GM23248 (cell line): ENCODE results near the gene PMPCA. TPM values are rescaled to one million over a fixed set of nuclear protein-coding genes. Genes with fewer than 3 reads are reported as not detected.

Source experiments
- DNase-seq: peaks from one replicate; pipeline ENCODE4 v3.0.0-alpha.2; 2015
- H2AFZ ChIP-seq: fragments of 200-600 bp; sonication (generic); 2 replicates; pipeline ENCODE4 v1.6.1; 2016; ENCODE audit warnings: antibody characterized with exemption
- H3F3A ChIP-seq: fragments of 200-600 bp; sonication (generic); 2 replicates; pipeline ENCODE4 v1.6.1; 2016; ENCODE audit warnings: mild to moderate bottlenecking, antibody characterized with exemption, mixed run types; ENCODE audit not compliant: insufficient read depth
- H3K27ac ChIP-seq: fragments of 200-600 bp; sonication (generic); 2 replicates; pipeline ENCODE4 v1.5.1; 2016; ENCODE audit warnings: mild to moderate bottlenecking
- H3K27me3 ChIP-seq: fragments of 200-600 bp; sonication (generic); replicated peaks from 2 replicates; pipeline ENCODE4 v1.6.1; 2016; ENCODE audit warnings: mild to moderate bottlenecking; ENCODE audit not compliant: insufficient read depth
- H3K36me3 ChIP-seq: fragments of 200-600 bp; sonication (generic); 2 replicates; pipeline ENCODE4 v1.6.1; 2016; ENCODE audit warnings: low read depth, mild to moderate bottlenecking
- H3K4me1 ChIP-seq: fragments of 200-600 bp; sonication (generic); 2 replicates; pipeline ENCODE4 v1.6.1; 2016; ENCODE audit warnings: mild to moderate bottlenecking; ENCODE audit not compliant: insufficient read depth
- H3K4me2 ChIP-seq: fragments of 200-600 bp; sonication (generic); one replicate; pipeline ENCODE4 v1.6.1; 2016; ENCODE audit warnings: mild to moderate bottlenecking; ENCODE audit not compliant: unreplicated experiment
- H3K4me3 ChIP-seq: fragments of 200-600 bp; sonication (generic); 2 replicates; pipeline ENCODE4 v1.5.1; 2016; ENCODE audit warnings: mild to moderate bottlenecking
- H3K79me2 ChIP-seq: fragments of 200-600 bp; sonication (generic); 2 replicates; pipeline ENCODE4 v1.6.1; 2016; ENCODE audit warnings: mild to moderate bottlenecking; ENCODE audit not compliant: insufficient read depth
- H3K9ac ChIP-seq: fragments of 200-600 bp; sonication (generic); 2 replicates; pipeline ENCODE4 v1.6.1; 2016; ENCODE audit warnings: mild to moderate bottlenecking
- H3K9me2 ChIP-seq: fragments of 200-600 bp; sonication (generic); 2 replicates; pipeline ENCODE4 v1.6.1; 2016; ENCODE audit warnings: mixed run types, mild to moderate bottlenecking, moderate library complexity; ENCODE audit not compliant: insufficient read depth
- H3K9me3 ChIP-seq: fragments of 200-600 bp; sonication (generic); one replicate; pipeline ENCODE4 v1.6.1; 2017; ENCODE audit warnings: low read depth
- H4K20me1 ChIP-seq: fragments of 200-600 bp; sonication (generic); 2 replicates; pipeline ENCODE4 v1.6.0; 2016; ENCODE audit not compliant: insufficient read depth
- EZH2 ChIP-seq: fragments of 200-600 bp; sonication (generic); IDR thresholded peaks from 2 replicates; pipeline ENCODE4 v1.6.1; 2018; ENCODE audit warnings: antibody characterized with exemption, mild to moderate bottlenecking; ENCODE audit not compliant: insufficient read depth, poor library complexity, severe bottlenecking
- EZH2phosphoT487 ChIP-seq: fragments of 200-600 bp; sonication (generic); IDR thresholded peaks from 2 replicates; pipeline ENCODE4 v1.6.1; 2018; ENCODE audit warnings: antibody characterized with exemption, moderate library complexity, mild to moderate bottlenecking, low read depth; ENCODE audit not compliant: insufficient read depth
- WGBS, 2 experiments: methylation state at CpG; one replicate each; pipeline ENCODE4 v1.1.6; 2015 to 2017; ENCODE audit warnings: low lambda C conversion rate in 2 of 2, low coverage in 1 of 2; ENCODE audit errors: missing lambda C conversion rate in 2 of 2; 5-methylcytosine and 5-hydroxymethylcytosine counted together
- in situ Hi-C: fragments of 300-500 bp; cut with MboI; formaldehyde crosslinking; loops from 2 replicates; pipeline ENCODE4 v1.15.0; 2020
- polyA plus RNA-seq: library from polyadenylated mRNA; unstranded; fragments of >200 nt; fragmentation: Nextera tagmentation; extraction: Ambion mirVana; gene quantifications from 2 replicates; pipeline ENCODE4 v1.2.1, GENCODE V29; 2016
- total RNA-seq: library from RNA; depleted of rRNA; stranded (reverse); fragments of >200 nt; shearing (Covaris generic); gene quantifications from 2 replicates; pipeline ENCODE4 v1.2.3, GENCODE V29; 2014

Gene PMPCA
- total and polyA plus RNA-seq, 2 experiments from 2014 or later, result 58.7 to 77.4 TPM

DNA sequence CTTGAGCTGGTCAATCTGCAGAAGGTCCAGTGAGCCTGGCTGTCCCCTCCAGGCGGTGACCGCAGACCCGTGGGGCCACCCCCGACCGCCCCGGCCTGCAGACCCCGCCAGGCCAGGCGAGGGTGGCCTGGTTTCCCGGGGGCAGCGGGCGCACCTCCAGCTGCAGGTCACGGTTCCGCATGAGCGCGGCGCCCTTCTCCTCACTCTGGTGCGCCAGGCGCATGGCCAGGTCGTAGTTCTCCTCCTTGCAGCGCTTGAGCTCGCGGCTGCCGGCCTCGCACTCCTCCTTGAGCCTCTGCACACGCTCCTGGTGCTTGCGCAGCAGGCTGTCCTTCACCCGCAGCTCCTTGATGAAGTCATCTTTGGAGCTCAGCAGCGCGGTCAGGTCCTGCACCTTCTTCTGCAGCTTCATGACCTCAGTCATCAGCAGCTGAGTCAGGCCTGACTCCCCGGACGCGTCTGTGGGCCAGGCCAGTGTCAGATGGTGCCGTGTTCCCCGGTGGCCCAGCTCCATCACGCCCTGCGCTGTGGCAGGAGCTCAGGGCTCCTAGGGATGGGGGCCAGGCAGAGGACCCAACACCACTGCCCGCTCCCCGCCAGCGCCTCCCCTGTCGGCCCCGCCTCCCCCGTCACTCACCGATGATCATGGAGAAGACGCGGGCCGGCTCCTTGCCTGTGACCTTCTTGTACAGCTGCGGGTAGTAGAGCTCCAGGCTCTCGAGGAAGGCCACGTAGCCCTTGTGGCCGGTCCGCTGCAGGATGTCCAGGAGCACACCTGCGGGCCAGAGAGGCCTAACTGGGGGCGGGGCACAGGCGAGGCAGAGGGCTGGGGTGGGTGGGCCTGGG, 39.5 kb upstream of the PMPCA start:
- Histone ChIP-seq H3K9me2 (no peaks in the 10 kb centered on the region), H3K9ac (no peak overlapping the region), H3K27me3 (no peaks in the 10 kb centered on the region), H3K4me1 (peaks cover 11% of the 10 kb centered on the region; the same call in 1 of the 2 replicates), H3K9me3 (no peaks in the 10 kb centered on the region), H3K79me2 (no peaks in the 10 kb centered on the region), H2AFZ (no peak overlapping the region), H3F3A (no peaks in the 10 kb centered on the region), H3K4me3 (no peak overlapping the region), H3K36me3 (no peaks in the 10 kb centered on the region), H3K27ac (no peak overlapping the region), H3K4me2 (no peak overlapping the region), H4K20me1 (no peaks in the 10 kb centered on the region)
- in situ Hi-C loops, result no loop called here
- no peak for TF ChIP-seq EZH2phosphoT487
- TF ChIP-seq EZH2, result no peak
- DNase-seq, result peak; percentile 35
- WGBS, 2 experiments, result 95% methylated on average over 42 to 52 of the region's 54 CpGs

GRCh38 chr9:136371533-136371880, 39.0 kb upstream of the PMPCA start:
- H3K27ac ChIP-seq, result no peak overlapping the region
- no peak overlapping the region for H2AFZ ChIP-seq
- H3K4me3 ChIP-seq, result no peak overlapping the region
- WGBS, 2 experiments, result 90 to 93% methylated on average over 12 to 13 of the region's 13 CpGs
- H3K79me2 ChIP-seq, result no peaks in the 10 kb centered on the region
- no peaks in the 10 kb centered on the region for H4K20me1 ChIP-seq
- in situ Hi-C loops, result no loop called here
- TF ChIP-seq EZH2 (no peak), EZH2phosphoT487 (no peak)
- H3K27me3 ChIP-seq, result no peaks in the 10 kb centered on the region
- H3K36me3 ChIP-seq, result no peaks in the 10 kb centered on the region
- H3F3A ChIP-seq, result no peaks in the 10 kb centered on the region
- H3K4me1 ChIP-seq, result peaks cover 11% of the 10 kb centered on the region; the same call in 1 of the 2 replicates
- no peak overlapping the region for H3K9ac ChIP-seq
- no peaks in the 10 kb centered on the region for H3K9me3 ChIP-seq
- DNase-seq, result no peak
- no peak overlapping the region for H3K4me2 ChIP-seq
- H3K9me2 ChIP-seq, result no peaks in the 10 kb centered on the region

DNA sequence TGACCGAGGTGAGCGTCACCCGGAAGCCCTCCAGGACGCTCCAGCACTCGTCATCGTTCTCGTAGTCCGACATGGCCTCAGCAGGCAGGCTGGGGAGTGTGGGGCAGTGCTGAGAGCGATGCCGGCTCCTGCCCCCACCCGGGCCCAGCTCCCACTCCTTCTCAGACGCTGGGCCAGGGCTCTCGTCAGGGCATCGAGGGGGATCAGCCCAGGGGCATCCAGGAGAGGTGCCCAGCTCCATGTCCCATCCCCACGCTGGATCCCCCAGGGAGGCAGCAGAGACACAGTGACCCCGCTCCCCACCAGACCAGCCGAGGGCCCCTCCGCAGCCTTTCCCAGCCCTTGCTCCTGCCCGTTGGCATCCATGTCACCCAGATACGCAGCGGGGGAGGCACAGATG, 38.5 kb upstream of the PMPCA start:
- no peaks in the 10 kb centered on the region for H3K27me3 ChIP-seq
- H3K4me1 ChIP-seq, result peaks cover 11% of the 10 kb centered on the region; the same call in 1 of the 2 replicates
- WGBS, 2 experiments, result 89 to 94% methylated on average over 19 to 21 of the region's 21 CpGs
- H2AFZ ChIP-seq, result peak overlapping the region; percentile 78
- no peaks in the 10 kb centered on the region for H3K79me2 ChIP-seq
- no peaks in the 10 kb centered on the region for H3F3A ChIP-seq
- no peak overlapping the region for H3K27ac ChIP-seq
- peak overlapping the region; percentile 31; the same call in 1 of the 2 replicates for H3K9ac ChIP-seq
- TF ChIP-seq EZH2phosphoT487, result no peak
- TF ChIP-seq EZH2, result no peak
- H3K36me3 ChIP-seq, result no peaks in the 10 kb centered on the region
- no peaks in the 10 kb centered on the region for H3K9me3 ChIP-seq
- no peak for DNase-seq
- H3K9me2 ChIP-seq, result no peaks in the 10 kb centered on the region
- in situ Hi-C loops, result no loop called here
- no peak overlapping the region for H3K4me2 ChIP-seq
- H3K4me3 ChIP-seq, result no peak overlapping the region
- no peaks in the 10 kb centered on the region for H4K20me1 ChIP-seq

- whole genome bisulfite sequencing, 2 experiments, result 22 to 24% methylated on average over 19 to 21 of the region's 21 CpGs
- Histone ChIP-seq H3K9ac (peak overlapping the region; percentile 31; the same call in 1 of the 2 replicates), H3K9me2 (no peaks in the 10 kb centered on the region), H3F3A (no peaks in the 10 kb centered on the region), H3K4me2 (peak overlapping the region; percentile 1), H2AFZ (peak overlapping the region; percentile 78), H3K79me2 (no peaks in the 10 kb centered on the region), H4K20me1 (no peaks in the 10 kb centered on the region), H3K27ac (0 out of 2 replicates have a peak overlapping the region, but pooled peaks have one; percentile 2), H3K4me1 (peaks cover 11% of the 10 kb centered on the region; the same call in 1 of the 2 replicates), H3K9me3 (no peaks in the 10 kb centered on the region), H3K4me3 (no peak overlapping the region), H3K36me3 (no peaks in the 10 kb centered on the region), H3K27me3 (no peaks in the 10 kb centered on the region)
- DNase-seq, result peak; percentile 74
- in situ Hi-C loops, result no loop called here
- no peak for TF ChIP-seq EZH2phosphoT487
- TF ChIP-seq EZH2, result no peak
These were observed 37.7 kb upstream of the PMPCA start for GRCh38 chr9:136372561-136373299.
